A549 (cell line): ENCODE results near the gene THOC3.
"Not testable (repeated sequence)": the region's sequence is repeated elsewhere in the genome, so short reads cannot be mapped to it uniquely, and the experiment has no call there.

Source experiments
- CHD2 ChIP-seq: fragments of 150-350 bp; IDR thresholded peaks from 2 replicates; pipeline ENCODE4 v1.6.1; 2014; ENCODE audit warnings: low read length; ENCODE audit not compliant: partially characterized antibody
- CTCF ChIP-seq: fragments of >200 bp; sonication (Bioruptor Twin); formaldehyde crosslinking; IDR thresholded peaks from 3 replicates; pipeline ENCODE4 v1.5.1; 2016
- ELK1 ChIP-seq: fragments of 150-350 bp; IDR thresholded peaks from 2 replicates; pipeline ENCODE4 v1.6.1; 2014; ENCODE audit warnings: low read depth, mild to moderate bottlenecking, low read length
- HOXA7 ChIP-seq: fragments of 250-450 bp; sonication (Bioruptor Pico); IDR thresholded peaks from 2 replicates; pipeline ENCODE4 v1.5.0; 2020; ENCODE audit warnings: mild to moderate bottlenecking, moderate library complexity
- JUN ChIP-seq, 2 experiments: fragments of >200 bp; sonication (Bioruptor Twin); formaldehyde crosslinking; IDR thresholded peaks; 2 replicates in 1 of 2; 3 replicates in 1 of 2; pipeline ENCODE4 v1.6.1; 2016 to 2017
- POLR2A ChIP-seq: IDR thresholded peaks from 2 replicates; pipeline ENCODE4 v1.6.1; 2012; ENCODE audit warnings: mild to moderate bottlenecking, low read length
- TF ChIP-seq, protein P1 (sequence below): IDR thresholded peaks from 2 replicates; pipeline ENCODE4 v1.6.1; 2012; ENCODE audit warnings: low read depth, borderline replicate concordance

GRCh38 chr5:175995506-175995905, 27.4 kb upstream of the THOC3 start:
- TF ChIP-seq, protein P1, sequence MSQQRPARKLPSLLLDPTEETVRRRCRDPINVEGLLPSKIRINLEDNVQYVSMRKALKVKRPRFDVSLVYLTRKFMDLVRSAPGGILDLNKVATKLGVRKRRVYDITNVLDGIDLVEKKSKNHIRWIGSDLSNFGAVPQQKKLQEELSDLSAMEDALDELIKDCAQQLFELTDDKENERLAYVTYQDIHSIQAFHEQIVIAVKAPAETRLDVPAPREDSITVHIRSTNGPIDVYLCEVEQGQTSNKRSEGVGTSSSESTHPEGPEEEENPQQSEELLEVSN = not testable (repeated sequence)
- TF ChIP-seq ELK1; CTCF; HOXA7 (CRISPR knock-in tag); POLR2A; JUN (IDR thresholded peaks at IDR 0.05); CHD2: not testable (repeated sequence)
